HG02623 (cell line): ENCODE results near the gene SCP2.

Source experiments
- ATAC-seq: cut with Tn5 transposase; IDR thresholded peaks from one replicate; pipeline ENCODE4 v1.9.1; 2021; ENCODE audit warnings: moderate library complexity; ENCODE audit not compliant: unreplicated experiment

SCP2 gene

DNA sequence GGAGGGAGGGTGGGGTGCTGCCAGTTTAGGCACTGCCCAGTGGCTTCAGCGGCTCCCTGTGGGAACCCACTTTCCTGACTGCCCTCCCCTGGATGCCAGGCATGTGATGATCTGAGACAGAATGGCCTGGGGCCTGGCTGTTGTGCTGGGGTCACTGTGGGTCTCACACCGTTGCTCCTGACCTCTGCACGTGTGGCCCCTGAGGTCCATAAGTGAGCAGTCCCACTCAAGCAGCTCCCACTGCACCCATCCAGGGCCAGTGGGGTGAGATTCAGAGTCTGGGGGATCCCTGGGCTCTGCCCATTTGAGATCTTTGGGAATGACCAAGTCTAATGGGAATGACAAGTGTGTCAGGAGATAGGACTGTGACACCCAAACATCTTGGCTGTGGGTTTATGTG lies 153.0 kb downstream of the SCP2 start:
- ATAC-seq = no peak

DNA sequence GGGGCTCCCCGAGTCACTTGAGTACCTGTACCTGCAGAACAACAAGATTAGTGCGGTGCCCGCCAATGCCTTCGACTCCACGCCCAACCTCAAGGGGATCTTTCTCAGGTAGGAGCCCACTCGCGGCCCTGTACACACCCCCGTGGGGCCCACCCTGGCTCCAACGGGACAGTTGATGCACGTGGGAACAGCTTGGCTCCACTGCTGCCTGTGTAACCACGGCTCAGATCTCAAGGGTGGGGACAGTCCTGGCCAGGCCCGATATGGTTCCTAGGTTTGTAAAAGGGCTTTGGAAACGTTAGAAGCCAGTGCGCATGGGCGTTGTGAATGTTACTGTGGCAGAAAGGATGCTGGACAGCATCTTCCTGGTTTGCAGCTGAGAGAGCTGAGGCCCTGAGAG lies 153.7 kb downstream of the SCP2 start:
- no peak for ATAC-seq

DNA sequence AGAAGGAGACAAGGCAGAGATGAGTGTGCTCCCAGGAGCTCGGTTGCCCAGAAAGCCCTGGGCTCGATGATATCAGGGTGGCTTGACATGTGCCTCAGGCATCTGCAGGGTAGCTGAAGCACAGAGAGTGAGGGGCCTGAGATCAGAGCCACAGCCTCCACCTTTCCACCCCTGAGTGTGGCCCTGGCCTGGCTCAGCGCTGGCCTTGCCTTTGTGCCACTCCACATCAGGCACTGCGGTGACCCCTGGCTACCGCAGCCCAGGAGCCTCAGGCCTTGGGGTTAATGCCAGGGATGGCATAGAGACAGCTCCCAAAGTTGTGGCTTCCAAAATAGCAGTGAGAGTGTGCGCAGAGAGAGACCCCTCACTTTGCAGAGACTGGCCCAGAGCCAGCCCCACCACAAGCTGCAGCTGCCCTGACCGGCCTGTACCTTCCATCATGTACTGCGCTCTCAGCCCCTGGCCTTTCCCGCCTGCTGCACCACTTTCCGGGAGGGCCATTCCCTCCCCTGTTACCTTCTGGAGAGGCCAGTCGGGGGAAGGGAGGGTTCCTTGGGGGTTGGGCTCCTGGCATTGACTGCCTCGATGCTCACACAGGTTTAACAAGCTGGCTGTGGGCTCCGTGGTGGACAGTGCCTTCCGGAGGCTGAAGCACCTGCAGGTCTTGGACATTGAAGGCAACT lies 154.4 kb downstream of the SCP2 start:
- ATAC-seq = no peak

DNA sequence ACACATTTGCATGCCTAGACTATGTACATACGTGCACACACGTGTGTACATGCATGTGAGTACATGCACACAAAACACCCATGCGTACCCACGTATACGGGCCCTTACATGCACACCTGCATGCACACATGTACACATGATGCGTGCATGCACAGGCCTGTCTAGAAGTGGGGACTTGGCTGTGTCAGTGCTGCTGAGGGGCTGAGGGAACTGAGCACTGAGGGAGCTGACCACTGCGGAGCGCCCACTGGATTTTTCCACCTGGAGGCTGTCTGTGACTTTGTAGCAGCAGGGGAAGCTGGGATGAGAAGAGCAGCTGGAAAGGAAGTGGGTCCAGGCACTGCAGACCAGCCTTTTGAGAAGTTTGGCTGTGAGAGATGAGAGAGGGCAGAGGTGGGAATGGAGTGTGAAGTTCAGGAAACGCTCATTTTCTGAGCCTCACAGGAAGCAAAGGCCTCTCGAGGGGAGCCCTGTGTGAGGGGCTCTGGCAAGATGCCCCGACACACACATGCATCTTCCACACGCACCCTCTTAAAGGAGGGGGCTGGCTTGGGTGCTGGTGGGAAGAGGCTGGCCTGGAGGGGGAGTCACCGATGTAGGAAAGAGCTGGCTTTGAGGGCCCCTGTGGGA lies 155.9 kb downstream of the SCP2 start:
- no peak for ATAC-seq

DNA sequence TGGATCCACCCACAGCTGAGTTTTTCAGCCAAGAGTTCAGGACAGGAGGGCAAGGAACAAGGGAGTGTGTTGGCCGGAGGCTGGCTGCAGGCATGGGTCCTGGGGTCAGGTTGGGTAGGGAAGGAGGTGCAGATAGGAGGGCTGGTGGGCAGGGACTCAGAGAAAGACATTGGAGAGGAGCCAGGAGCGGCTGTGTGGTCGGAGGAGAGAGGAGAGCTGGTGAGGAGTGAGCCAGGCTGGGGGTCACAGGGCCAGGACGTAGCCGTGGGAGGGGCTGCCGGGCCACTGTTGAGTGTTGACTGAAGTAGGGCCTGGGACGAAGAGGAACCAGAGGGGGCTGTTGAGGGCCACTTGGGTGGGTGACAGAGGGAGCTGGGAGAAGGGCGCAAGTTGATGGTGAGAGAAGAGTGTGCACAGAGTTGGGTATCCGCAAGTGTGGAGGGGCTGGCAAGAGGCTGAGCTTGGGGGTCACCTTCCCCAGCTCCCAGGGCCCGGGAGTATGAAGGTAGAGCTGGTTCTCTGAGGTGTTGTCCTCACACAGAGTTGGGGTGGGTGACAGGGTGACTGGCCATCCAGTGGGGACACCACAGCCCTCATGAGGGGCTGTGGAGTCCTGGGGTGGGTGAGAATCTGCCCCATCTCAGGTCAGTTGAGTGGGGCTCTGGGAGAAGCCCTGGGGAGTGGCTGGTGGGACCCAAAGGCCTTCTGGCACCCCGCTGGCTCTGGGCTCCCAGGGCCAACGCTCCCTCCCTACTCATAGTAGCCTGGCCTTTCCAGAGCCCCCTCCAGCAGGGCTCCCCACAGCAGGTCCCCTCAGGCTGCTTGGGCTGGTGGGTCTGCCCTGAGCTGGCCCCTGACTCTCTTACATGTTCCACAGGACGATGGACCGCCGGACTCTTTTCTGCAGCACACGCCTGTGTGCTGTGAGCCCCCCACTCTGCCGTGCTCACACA lies 156.8 kb downstream of the SCP2 start:
- no peak for ATAC-seq

DNA sequence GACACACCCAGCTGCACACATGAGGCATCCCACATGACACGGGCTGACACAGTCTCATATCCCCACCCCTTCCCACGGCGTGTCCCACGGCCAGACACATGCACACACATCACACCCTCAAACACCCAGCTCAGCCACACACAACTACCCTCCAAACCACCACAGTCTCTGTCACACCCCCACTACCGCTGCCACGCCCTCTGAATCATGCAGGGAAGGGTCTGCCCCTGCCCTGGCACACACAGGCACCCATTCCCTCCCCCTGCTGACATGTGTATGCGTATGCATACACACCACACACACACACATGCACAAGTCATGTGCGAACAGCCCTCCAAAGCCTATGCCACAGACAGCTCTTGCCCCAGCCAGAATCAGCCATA lies 157.5 kb downstream of the SCP2 start:
- no peak for ATAC-seq

DNA sequence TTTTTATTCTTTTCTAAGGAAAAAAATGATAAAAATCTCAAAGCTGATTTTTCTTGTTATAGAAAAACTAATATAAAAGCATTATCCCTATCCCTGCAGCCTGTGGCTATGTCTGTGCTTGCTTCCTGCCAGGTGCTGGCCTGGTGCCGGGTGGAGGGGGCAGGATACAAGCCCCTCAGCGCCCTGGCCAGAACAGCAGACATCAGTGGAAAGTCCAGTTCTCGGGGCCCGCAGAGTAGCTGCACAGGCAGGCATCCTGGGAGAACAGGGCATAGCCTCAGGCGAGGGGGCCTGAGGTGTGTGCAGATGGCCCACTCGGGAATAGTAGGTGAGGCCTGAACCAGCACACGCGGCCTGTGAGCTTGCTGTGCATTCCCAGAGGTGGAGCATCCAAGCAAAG lies 158.3 kb downstream of the SCP2 start:
- no peak for ATAC-seq

DNA sequence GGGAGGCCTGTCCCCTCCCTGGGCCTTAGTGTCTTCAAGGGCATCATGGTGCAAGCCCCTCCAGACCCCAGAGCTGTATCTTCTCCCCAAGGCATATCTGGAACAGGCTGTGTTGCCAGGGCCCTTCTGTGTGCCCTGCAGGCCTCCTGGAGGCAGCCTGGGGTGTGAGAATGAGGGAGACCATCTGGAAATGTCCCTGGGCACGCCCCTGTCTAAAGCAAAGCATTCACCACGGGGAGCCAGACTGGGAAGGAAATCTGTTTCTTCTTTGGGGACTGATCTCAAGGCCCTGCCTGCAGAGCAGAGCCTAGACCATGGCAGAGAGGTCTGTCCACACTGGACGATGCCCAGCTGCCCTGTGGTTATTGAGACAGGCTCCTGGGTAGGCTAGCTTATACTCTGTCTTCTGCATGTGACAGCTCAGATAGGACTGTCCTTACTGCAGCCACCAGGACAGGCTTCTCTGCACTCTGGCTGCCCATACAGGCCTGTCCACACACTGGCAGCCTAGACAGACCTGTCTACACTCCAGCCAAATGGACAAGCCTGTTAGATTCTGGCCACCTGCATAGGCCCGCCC lies 159.5 kb downstream of the SCP2 start:
- no peak for ATAC-seq

DNA sequence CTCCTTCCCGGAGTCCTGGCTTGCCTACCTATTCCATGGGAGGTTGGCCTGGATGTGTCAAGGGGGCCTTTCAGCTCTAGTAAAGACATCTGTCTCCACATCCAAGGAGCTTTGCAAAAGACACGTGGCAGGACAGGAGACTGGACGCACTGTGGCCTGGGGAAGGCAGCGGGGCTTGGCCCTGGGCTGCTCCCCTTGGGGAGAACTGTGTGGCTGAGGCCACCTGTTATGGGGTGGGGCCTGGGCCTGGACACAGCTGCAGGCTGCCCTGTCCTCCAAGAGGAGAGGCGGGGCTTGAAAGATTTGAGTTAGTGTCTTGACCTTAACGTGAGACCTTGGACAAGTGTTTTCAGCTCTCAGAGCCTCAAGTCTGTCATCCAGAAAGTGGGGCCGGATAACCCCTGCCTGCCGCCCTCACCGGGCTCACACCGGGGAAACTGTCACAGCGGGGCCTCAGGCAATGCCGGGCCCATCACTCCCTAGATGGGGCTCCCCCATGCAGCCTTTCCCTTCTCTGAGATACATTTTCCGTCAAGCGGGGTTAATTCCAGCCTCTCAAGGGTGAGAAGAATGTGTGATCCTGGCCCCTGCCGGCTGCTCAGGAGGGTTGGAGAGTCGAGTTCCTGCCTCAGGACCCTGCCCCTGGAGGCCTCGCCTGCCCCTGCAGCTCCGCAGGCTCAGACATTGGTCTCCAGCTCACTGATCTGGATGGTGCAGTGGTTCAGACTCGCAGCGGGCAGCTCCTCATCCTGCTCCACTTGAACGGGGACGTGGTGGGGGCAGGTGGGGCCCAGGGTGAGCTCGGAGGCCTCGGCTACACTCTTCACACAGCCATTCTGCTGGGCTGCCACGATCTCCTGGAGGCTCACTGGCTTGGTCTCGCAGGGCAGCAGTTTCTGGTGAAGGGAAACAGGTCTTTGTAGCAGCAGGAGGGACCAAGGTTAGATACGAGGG lies 160.5 kb downstream of the SCP2 start:
- no peak for ATAC-seq

DNA sequence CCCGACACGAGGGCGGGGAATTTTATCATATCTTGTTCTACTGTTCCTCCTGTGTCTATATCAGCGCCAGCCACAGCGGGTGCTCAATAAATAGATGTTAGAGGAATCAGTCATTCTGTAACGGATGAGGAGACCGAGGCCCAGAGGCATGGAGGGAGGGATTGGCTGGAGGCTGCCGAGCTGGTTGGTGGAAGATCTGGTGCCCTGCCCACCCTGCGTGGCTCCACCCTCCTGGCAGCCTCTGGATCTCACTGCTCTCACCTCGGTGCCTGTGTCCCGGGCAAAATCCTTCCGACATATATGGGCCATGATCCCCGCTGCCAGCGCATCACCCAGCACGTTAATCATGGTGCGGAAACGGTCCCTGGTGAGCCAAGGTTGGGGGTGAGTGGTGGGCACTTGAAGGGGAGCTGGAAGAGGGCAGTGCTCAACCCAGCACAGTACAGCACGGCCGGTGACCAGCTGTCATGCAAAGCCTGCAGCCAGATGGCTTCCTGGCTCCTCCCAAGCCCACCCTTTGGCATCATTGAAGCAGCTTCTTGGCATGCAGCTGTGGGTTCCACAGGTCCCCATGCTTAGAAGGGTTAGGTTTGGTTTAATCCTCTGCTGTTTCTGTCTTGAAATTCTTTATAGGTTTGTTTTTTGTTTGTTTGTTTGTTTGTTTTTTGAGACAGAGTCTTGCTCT lies 161.7 kb downstream of the SCP2 start:
- no peak for ATAC-seq

DNA sequence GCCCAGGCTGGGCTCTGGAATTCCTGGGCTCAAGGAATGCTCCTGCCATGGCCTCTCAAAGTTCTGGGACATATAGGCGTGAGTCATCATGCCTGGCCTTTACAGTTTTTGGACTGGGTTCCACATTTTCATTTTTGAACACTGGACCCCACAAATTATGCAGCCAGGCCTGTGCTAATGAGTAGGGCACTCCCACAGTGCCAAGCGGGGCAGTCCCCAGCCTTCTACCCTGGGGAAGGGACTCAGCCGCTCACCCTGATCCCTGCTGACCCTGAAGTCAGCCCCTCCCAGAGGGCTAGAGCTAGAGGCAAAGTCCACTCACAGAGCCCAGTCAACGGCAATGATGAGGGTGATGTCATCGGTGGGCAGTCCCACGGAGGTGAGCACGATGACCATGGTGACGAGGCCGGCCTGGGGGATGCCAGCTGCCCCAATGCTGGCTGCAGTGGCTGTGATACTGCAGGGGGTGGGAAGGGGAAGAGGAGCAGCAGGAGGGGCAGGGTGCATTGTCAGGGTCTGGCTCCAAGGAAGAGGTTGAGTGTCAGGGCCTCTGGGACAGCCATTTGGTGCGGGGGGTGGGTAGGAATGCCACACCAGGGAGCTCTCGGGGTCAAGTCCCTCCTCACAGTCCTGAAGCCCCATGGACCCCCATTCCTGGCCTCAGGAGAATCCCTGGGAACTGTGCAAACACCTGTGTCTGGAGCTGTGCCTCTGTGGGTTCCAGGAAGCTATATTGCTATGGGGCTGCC lies 162.6 kb downstream of the SCP2 start:
- no peak for ATAC-seq

DNA sequence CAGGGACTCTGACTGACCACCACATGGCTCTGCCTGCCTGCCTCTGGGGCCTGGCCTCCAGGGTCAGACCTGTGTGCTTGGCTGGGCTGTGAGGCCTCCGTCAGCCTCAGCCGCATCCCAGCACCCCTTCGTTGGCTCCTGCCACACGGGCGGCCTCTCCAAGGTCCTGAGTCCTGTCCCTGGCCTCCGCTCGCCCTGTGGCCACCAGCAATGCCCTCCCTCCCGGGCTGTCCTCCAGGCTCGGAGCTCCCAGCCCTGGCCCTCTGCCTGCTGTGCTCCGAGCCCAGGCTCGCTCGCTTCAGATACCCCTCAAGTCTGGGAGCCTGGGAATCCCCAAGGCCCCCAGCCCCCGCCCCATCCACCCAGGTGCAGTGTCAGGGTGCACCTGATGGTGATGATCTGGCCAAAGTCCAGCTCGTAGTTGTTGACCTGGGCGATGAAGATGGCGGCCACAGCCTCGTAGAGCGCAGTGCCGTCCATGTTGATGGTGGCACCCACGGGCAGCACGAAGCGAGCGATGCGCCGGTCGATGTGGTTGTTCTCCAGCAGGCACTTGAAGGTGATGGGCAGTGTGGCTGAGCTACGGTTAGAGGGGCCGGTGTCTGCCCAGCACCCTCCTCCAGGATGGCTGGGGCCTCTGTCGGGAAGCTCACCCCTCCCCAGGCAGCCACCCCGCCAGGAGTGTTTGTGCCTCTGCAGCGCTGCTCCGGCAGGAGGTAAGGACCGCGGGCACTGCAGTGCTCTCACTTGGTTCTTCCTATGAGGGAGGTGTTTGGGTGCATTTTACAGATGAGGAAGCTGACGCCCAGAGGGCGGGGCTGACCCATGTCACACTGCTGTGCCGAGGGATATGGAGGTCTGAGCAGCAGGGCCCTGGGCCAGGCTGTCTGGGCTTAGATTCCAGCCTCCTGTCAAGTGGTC lies 163.4 kb downstream of the SCP2 start:
- ATAC-seq = no peak

DNA sequence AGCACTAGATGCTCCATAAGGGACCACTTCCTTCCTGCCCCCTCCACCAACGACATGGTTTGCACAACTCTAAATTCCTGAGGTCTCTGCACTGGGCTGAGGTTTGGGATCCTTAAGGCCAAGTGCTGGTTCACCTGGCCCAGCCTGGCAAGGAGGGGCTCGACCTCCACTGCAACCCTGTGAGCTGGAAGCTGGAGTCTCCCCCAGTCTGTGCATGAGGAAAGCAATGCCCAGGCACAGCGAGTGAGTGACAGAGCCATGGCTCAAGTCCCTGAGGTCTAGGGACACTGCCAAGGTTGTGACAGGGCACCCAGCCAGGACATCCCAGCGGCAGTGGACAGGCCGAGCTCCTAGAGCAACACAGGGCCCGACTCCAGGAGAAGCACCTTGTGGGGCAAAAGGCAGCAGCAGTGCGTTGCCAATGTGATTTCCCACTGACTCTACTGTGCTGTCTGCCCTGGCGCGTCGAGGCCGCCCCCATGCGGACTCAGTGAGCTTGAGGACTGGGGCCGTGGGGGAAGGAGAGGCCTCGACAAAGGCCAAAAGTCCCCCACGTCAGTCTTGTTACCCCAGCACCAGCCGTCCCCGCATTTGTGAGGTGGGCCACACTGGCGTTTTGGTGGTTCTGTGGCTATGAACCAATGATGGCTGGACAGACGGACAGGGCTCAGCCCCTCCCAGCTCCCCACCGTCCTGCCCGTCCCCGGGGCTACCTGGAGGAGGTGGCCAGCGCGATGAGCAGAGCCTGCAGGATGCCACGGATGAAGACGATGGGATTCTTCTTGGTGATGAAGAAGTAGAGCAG lies 165.0 kb downstream of the SCP2 start:
- no peak for ATAC-seq

DNA sequence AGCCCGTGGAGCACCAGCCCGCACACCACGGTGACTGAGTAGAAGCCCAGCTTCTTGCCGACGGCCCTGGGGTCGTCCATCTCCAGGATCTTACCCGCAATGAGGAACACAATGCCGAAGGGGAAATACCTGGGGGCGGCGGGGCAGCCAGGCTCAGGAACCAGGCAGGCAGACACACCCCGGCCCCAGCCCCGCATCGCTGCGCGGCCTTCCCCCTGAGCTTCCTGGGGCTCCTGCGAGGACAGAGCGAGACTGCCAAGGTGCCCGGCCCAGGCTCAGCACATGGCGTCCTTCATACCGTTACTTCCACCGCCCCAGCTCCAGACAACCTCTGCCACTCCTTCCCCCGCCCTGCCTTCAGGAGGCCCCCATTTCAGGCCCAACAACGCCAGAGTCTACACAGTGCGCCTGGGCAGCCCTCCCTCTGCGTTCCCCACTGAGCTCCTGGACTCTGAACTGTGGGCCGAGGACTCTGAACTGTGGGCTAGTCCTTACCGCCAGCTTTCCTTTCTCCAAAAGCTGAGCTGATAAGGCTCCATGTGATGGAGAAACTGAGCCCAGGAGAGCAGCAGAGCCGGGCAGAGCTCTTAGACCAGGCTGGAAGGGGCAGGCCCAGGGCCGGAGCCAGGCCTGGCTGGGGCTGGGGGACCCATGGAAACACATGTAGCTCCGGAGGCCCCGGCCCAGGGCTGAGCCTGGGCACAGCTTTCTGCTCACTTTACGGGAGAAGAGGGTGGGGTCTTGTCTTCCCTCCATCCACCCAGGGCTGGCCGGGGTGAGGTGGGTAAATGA lies 165.8 kb downstream of the SCP2 start:
- ATAC-seq = no peak

DNA sequence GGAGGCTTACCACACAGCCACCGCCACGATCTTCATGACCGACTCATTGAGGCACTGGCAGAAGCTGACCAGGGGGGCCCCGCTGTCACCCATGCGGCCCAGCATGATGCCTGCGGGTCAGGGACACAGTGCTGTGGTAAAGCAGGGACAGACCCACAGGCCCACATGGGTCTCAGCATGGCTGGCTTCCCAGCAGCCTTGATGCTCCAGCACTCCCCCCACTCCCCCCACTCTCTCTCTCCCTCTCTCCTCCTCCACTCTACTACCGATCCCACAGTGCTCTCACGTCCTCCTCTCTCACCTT lies 166.3 kb downstream of the SCP2 start:
- ATAC-seq = no peak

DNA sequence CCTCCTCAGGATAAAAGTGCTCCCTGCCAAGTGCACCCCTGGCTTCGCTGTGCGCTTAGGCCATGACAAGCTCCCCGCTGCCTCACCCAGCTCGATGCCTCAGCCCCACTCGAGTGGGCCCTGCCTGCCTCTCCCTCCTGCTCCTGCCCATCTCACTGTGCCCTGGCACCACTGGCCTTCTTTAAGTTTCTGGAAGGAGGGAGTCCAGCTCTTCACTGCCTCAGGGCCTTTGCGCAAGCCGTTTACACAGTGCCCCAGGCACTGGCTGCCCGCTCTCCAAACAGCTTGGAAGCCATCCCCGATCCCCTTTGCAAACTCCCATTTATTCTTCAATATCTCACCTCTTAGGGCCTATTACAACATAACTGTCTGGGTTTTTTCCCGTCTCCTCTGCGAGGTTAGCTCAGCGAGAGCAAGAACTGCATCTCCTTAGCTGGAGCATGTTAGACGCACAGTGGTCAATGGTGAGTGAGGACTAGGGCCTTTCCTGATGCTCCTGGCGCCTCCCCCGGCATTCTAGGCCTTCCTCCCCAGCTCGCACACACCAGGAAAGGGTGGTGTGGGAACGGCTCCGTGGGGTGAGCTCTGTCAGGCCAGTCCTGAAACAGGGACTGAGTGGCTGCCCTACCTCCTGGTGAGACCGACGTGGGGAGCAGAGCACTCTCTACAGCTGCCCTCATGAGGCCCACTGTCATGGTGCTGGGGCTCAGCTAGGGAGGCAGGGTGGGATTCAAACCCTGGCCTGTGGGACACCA lies 166.9 kb downstream of the SCP2 start:
- ATAC-seq = no peak
